DND-41 (cell line): ENCODE results near the gene PDGFRB.

ENCODE experiments used
- ATAC-seq: fragments of 200-7000 bp; cut with Tn5 transposase; 3 replicates; pipeline ENCODE4 v1.9.1; 2021; ENCODE audit warnings: low read depth; ENCODE audit not compliant: insufficient read depth
- DNase-seq: peaks from one replicate; pipeline ENCODE4 v3.0.0-alpha.2; 2020
- H2AFZ ChIP-seq: 2 replicates; pipeline ENCODE4 v1.6.0; 2012; ENCODE audit warnings: low read depth, low read length
- H3K27ac ChIP-seq: 2 replicates; pipeline ENCODE4 v1.5.1; 2012; ENCODE audit warnings: low read length, inconsistent platforms
- H3K27me3 ChIP-seq: fragments of 200-600 bp; sonication (generic); 2 replicates; pipeline ENCODE4 v1.6.0; 2012; ENCODE audit warnings: low read length, mild to moderate bottlenecking, inconsistent platforms; ENCODE audit not compliant: insufficient read depth, poor library complexity
- H3K36me3 ChIP-seq: 2 replicates; pipeline ENCODE4 v1.5.1; 2012; ENCODE audit warnings: low read length, inconsistent platforms; ENCODE audit not compliant: insufficient read depth
- H3K4me1 ChIP-seq: 2 replicates; pipeline ENCODE4 v1.5.1; 2012; ENCODE audit warnings: mild to moderate bottlenecking, low read length; ENCODE audit not compliant: insufficient read depth
- H3K4me2 ChIP-seq: 2 replicates; pipeline ENCODE4 v1.6.0; 2012; ENCODE audit warnings: mild to moderate bottlenecking, moderate library complexity, low read length, inconsistent platforms; ENCODE audit not compliant: insufficient read depth
- H3K4me3 ChIP-seq, 2 experiments: fragments of 200-600 bp in 1 of 2; shearing (Covaris generic) in 1 of 2; 2 replicates each; pipeline ENCODE4 v1.5.1; 2012 to 2016; ENCODE audit warnings: inconsistent platforms in 2 of 2, low read length in 2 of 2, mild to moderate bottlenecking in 2 of 2, low read depth in 1 of 2, moderate library complexity in 1 of 2
- H3K79me2 ChIP-seq: 2 replicates; pipeline ENCODE4 v1.6.0; 2012; ENCODE audit warnings: low read length, inconsistent platforms; ENCODE audit not compliant: insufficient read depth
- H3K9ac ChIP-seq: 2 replicates; pipeline ENCODE4 v1.6.0; 2012; ENCODE audit warnings: low read depth, mild to moderate bottlenecking, inconsistent platforms, low read length, moderate library complexity
- H3K9me3 ChIP-seq: 2 replicates; pipeline ENCODE4 v1.5.1; 2012; ENCODE audit warnings: low read length, moderate library complexity, mild to moderate bottlenecking, inconsistent platforms; ENCODE audit not compliant: insufficient read depth, severe bottlenecking
- H4K20me1 ChIP-seq: 2 replicates; pipeline ENCODE4 v1.6.0; 2012; ENCODE audit warnings: low read length; ENCODE audit not compliant: insufficient read depth
- CTCF ChIP-seq: IDR thresholded peaks from 2 replicates; pipeline ENCODE4 v1.5.1; 2012; ENCODE audit warnings: borderline replicate concordance, low read length, moderate library complexity, mild to moderate bottlenecking; ENCODE audit not compliant: poor library complexity, severe bottlenecking; ENCODE audit errors: extremely low read depth
- EZH2 ChIP-seq: IDR thresholded peaks from 3 replicates; pipeline ENCODE4 v1.6.1; 2012; ENCODE audit warnings: borderline replicate concordance, low read depth, mild to moderate bottlenecking, moderate library complexity, low read length, inconsistent platforms; ENCODE audit not compliant: severe bottlenecking

PDGFRB gene

GRCh38 chr5:150188146-150188842, 32.6 kb upstream of the PDGFRB start:
- Histone ChIP-seq H3K9ac (no peak overlapping the region), H3K27me3 (peaks cover 14% of the 10 kb centered on the region)
- ATAC-seq, result no peak

GRCh38 chr5:150186897-150187296, 31.3 kb upstream of the PDGFRB start:
- Histone ChIP-seq H3K4me2 (no peak overlapping the region), H3K9me3 (no peaks in the 10 kb centered on the region), H3K36me3 (no peaks in the 10 kb centered on the region), H3K4me1 (no peaks in the 10 kb centered on the region), H3K27ac (no peak overlapping the region), H2AFZ (no peak overlapping the region), H4K20me1 (no peaks in the 10 kb centered on the region), H3K9ac (no peak overlapping the region), H3K27me3 (peaks cover 16% of the 10 kb centered on the region), H3K4me3 (no peak overlapping the region), H3K79me2 (no peaks in the 10 kb centered on the region)
- ATAC-seq (no peak), DNase-seq (no peak)
- TF ChIP-seq CTCF, result no peak
- TF ChIP-seq EZH2, result no peak

More at GRCh38 chr5:150188146-150188842, 32.6 kb upstream of the PDGFRB start:
- Histone ChIP-seq H3K4me2 (no peak overlapping the region), H3K4me3 (no peak overlapping the region), H4K20me1 (no peaks in the 10 kb centered on the region), H3K79me2 (no peaks in the 10 kb centered on the region), H3K36me3 (no peaks in the 10 kb centered on the region), H3K4me1 (no peaks in the 10 kb centered on the region), H2AFZ (no peak overlapping the region), H3K27ac (no peak overlapping the region), H3K9me3 (no peaks in the 10 kb centered on the region)
- TF ChIP-seq CTCF (no peak), EZH2 (no peak)
- no peak for DNase-seq

GRCh38 chr5:150186137-150186536, 30.5 kb upstream of the PDGFRB start:
- Histone ChIP-seq H3K9me3 (no peaks in the 10 kb centered on the region), H4K20me1 (no peaks in the 10 kb centered on the region), H3K9ac (no peak overlapping the region), H3K36me3 (no peaks in the 10 kb centered on the region), H3K27ac (no peak overlapping the region), H3K4me3 (no peak overlapping the region), H2AFZ (no peak overlapping the region), H3K79me2 (no peaks in the 10 kb centered on the region), H3K4me2 (no peak overlapping the region), H3K4me1 (no peaks in the 10 kb centered on the region), H3K27me3 (peaks cover 13% of the 10 kb centered on the region)
- TF ChIP-seq EZH2, result no peak
- no peak for TF ChIP-seq CTCF
- ATAC-seq (no peak), DNase-seq (no peak)
